Spleen (tissue), 11 donors: ENCODE data around the gene ZNF568. TPM values are rescaled to one million over a fixed set of nuclear protein-coding genes. Genes with fewer than 3 reads are reported as not detected.

Experiments used
- DNase-seq: peaks from one replicate; pipeline ENCODE4 v3.0.0-alpha.2; 2020
- H3K27ac ChIP-seq, 8 donors: fragments of 200-600 bp; sonication (generic) in 7 of 8; 1 replicate in 4 of 8; 2 replicates in 4 of 8; pipeline versions ENCODE4 v1.5.0 to v1.8.0; 2016 to 2021; ENCODE audit warnings: inconsistent platforms in 4 of 8, mild to moderate bottlenecking in 4 of 8, moderate library complexity in 1 of 8
- H3K27me3 ChIP-seq, 7 donors: fragments of 200-600 bp; sonication (generic) in 6 of 7; replicated peaks in 1 of 7; 1 replicate in 4 of 7; 2 replicates in 3 of 7; pipeline versions ENCODE4 v1.5.0 to v1.8.0; 2016 to 2021; ENCODE audit warnings: inconsistent platforms in 3 of 7, mild to moderate bottlenecking in 1 of 7
- H3K36me3 ChIP-seq, 6 donors: fragments of 200-600 bp; sonication (generic) in 5 of 6; 1 replicate in 4 of 6; 2 replicates in 2 of 6; pipeline versions ENCODE4 v1.5.0 to v1.8.0; 2016 to 2021; ENCODE audit warnings: inconsistent platforms in 2 of 6
- H3K4me1 ChIP-seq, 6 donors: fragments of 200-600 bp; sonication (generic) in 5 of 6; 1 replicate in 3 of 6; 2 replicates in 3 of 6; pipeline versions ENCODE4 v1.5.0 to v1.8.0; 2016 to 2021; ENCODE audit warnings: inconsistent platforms in 3 of 6
- H3K4me3 ChIP-seq, 8 donors: fragments of 200-600 bp; sonication (generic) in 7 of 8; 1 replicate in 4 of 8; 2 replicates in 4 of 8; pipeline versions ENCODE4 v1.5.0 to v1.8.0; 2016 to 2021; ENCODE audit warnings: inconsistent platforms in 4 of 8, mild to moderate bottlenecking in 4 of 8, moderate library complexity in 2 of 8
- H3K9me3 ChIP-seq, 8 donors: fragments of 200-600 bp; sonication (generic) in 7 of 8; 1 replicate in 4 of 8; 2 replicates in 4 of 8; pipeline versions ENCODE4 v1.5.0 to v1.8.0; 2016 to 2021; ENCODE audit warnings: inconsistent platforms in 4 of 8
- POLR2A ChIP-seq, 3 donors: fragments of 450-650 bp; IDR thresholded peaks; one replicate each; pipeline ENCODE4 v1.5.1; 2017; ENCODE audit warnings: antibody characterized with exemption in 3 of 3, mild to moderate bottlenecking in 1 of 3
- POLR2AphosphoS5 ChIP-seq, 3 donors: sonication (generic); formaldehyde crosslinking; IDR thresholded peaks; one replicate each; pipeline ENCODE4 v1.5.1; 2017; ENCODE audit warnings: antibody characterized with exemption in 3 of 3
- WGBS, 5 donors: extraction: QIAGEN DNeasy Blood & Tissue Kit in 3 of 5; methylation state at CpG; one replicate each; pipeline versions ENCODE4 v1.1.5 to v1.1.7; 2013 to 2018; 5-methylcytosine and 5-hydroxymethylcytosine counted together
- intact Hi-C: fragments of 100-400 bp; cut with DNase I; formaldehyde crosslinking; loops from one replicate; pipeline ENCODE4 v1.15.0; 2023; ENCODE audit warnings: low total_unique reads
- polyA plus RNA-seq, 3 donors: library from polyadenylated mRNA; stranded (reverse); fragments of 200-250 nt; gene quantifications; one replicate each; pipeline ENCODE4 v1.2.1, GENCODE V29; 2013
- total RNA-seq, 7 donors: library from RNA; depleted of rRNA in 3 of 7; stranded (reverse); fragments of >200 nt in 3 of 7; fragmentation: NEBNext Ultra II Directional in 4 of 7; extraction: Animal tissue kit (Norgen Biotek cat#: 25700) in 4 of 7; gene quantifications; one replicate each; pipeline versions ENCODE4 v1.1.0 to v1.2.1, GENCODE V29; 2016 to 2021
- TF ChIP-seq, protein P1 (sequence below), 11 experiments: fragments of 200-600 bp in 7 of 11; fragments of 450-650 bp in 4 of 11; sonication (generic) in 4 of 11; IDR thresholded peaks in 8 of 11; conservative IDR thresholded peaks in 3 of 11; 1 replicate in 7 of 11; 2 replicates in 4 of 11; pipeline versions ENCODE4 v1.4.0 to v1.8.0; 2016 to 2021; ENCODE audit warnings: antibody characterized with exemption in 11 of 11, inconsistent platforms in 4 of 11, mild to moderate bottlenecking in 1 of 11
- donor health status: healthy with polysubstance abuse.
- donor health status: DM: no; HTN: no; CAD: no; lungs with moderate emphysema.
- donor health status: DM: no; HTN: no; CAD: no.
- donor health status: Bipolar disorder and iron deficiency.
- donor health status: healthy.
- donor health status: DM: no; HTN: no; CAD: no.
- donor health status: DM: yes; HTN: yes; CAD: no.

The ZNF568 gene
- total and polyA plus RNA-seq, 10 donors: 2.7 to 16.8 (median 11.2) TPM

DNA sequence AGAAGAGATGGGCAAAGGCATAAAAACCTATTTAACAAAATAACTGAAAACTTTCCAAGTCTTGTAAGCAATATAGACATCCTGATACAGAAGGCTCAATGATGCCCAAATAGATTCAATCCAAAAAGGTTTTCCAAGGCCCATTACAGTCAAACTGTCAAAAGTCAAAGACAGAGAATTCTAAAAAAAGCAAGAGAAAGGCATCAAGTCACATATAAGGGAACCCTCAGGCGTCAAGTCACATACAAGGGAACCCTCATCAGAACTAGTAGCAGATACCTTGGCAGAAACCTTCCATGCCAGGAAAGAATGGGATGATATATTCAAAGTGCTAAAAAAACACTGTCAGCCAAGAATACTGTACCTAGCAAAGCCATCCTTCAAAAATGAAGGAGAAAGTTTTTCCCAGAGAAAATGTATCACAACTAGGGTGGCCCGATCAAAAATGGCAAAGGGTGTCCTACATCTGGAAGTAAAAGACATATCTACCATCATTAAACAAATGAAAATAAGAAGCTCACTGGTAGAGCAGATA lies 21.2 kb upstream of the ZNF568 start:
- Histone ChIP-seq H3K9me3 (peaks cover 53 to 100% (median 100%) of the 10 kb centered on the region in 8 donors), H3K4me3 (no peak overlapping the region), H3K36me3 (peaks cover 34 to 100% (median 89%) of the 10 kb centered on the region in 6 donors), H3K27me3 (no peaks in the 10 kb centered on the region), H3K4me1 (no peaks in the 10 kb centered on the region), H3K27ac (no peak overlapping the region)
- no peak for TF ChIP-seq POLR2A (IDR thresholded peaks at IDR 0.05)
- TF ChIP-seq, protein P1, sequence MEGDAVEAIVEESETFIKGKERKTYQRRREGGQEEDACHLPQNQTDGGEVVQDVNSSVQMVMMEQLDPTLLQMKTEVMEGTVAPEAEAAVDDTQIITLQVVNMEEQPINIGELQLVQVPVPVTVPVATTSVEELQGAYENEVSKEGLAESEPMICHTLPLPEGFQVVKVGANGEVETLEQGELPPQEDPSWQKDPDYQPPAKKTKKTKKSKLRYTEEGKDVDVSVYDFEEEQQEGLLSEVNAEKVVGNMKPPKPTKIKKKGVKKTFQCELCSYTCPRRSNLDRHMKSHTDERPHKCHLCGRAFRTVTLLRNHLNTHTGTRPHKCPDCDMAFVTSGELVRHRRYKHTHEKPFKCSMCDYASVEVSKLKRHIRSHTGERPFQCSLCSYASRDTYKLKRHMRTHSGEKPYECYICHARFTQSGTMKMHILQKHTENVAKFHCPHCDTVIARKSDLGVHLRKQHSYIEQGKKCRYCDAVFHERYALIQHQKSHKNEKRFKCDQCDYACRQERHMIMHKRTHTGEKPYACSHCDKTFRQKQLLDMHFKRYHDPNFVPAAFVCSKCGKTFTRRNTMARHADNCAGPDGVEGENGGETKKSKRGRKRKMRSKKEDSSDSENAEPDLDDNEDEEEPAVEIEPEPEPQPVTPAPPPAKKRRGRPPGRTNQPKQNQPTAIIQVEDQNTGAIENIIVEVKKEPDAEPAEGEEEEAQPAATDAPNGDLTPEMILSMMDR (IDR thresholded peaks at IDR 0.05 in 8 of 11, conservative IDR thresholded peaks at IDR 0.05 in 3 of 11): no peak
- no peak for TF ChIP-seq POLR2AphosphoS5 (IDR thresholded peaks at IDR 0.05)
- no peak for DNase-seq
- 87 to 97% (median 94%) methylated on average over 2 of the region's 2 CpGs for WGBS, 5 donors
- intact Hi-C loops: no loop called here

DNA sequence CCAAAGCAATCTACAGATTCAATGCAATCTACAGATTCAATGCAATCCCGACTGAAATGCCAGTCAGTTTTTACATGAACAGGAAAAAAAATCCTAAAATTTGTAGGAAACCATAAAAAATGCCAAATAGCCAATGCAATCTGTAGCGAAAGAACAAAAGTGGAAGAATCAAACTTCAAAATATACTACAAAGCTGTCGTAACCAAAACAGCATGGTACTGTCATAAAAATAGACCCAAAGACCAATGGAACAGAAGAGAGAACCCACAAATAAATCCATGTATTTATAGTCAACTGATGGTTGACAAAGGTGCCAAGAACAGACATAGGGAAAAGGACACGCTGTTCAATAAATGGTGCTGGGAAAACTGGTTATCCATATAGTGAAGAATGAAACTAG lies 17.7 kb upstream of the ZNF568 start:
- Histone ChIP-seq H3K4me3 (no peak overlapping the region), H3K9me3 (peaks cover 40 to 100% (median 99%) of the 10 kb centered on the region in 8 donors), H3K27ac (no peak overlapping the region), H3K27me3 (no peaks in the 10 kb centered on the region), H3K36me3 (peaks cover 20 to 100% (median 89%) of the 10 kb centered on the region in 6 donors), H3K4me1 (no peaks in the 10 kb centered on the region)
- intact Hi-C loops: no loop called here
- TF ChIP-seq, protein P1 (IDR thresholded peaks at IDR 0.05 in 8 of 11, conservative IDR thresholded peaks at IDR 0.05 in 3 of 11): no peak
- no peak for TF ChIP-seq POLR2A (IDR thresholded peaks at IDR 0.05)
- no peak for TF ChIP-seq POLR2AphosphoS5 (IDR thresholded peaks at IDR 0.05)
- DNase-seq: no peak
- WGBS, 5 donors: 73 to 99% (median 94%) methylated on average over 4 of the region's 4 CpGs

DNA sequence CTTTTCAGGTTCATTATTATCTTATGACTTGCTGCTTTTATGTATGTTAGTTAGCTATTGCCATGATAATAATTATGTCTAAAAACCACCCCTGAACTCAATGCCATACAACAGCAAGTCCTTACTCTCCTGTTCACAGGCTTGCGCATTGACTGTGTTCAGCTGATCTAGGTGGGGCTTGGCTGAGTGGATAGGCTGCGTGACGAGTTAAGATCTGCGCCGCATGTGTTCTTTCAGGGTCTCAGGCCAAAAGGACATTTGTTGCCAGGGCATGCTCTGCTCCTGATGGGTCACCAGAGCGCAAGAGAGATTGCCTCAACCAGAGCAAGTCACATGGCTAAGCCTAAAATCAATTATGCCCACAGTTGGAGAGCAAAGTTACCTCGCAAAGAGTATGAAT lies 859 bp downstream of the ZNF568 start:
- TF ChIP-seq POLR2AphosphoS5 (IDR thresholded peaks at IDR 0.05) (no peak), POLR2A (IDR thresholded peaks at IDR 0.05) (no peak)
- TF ChIP-seq, protein P1 (IDR thresholded peaks at IDR 0.05 in 8 of 11, conservative IDR thresholded peaks at IDR 0.05 in 3 of 11): no peak
- peak overlapping the region in 7 of 8 donors; percentile 59 to 77 (median 68) for H3K4me3 ChIP-seq
- H3K4me1 ChIP-seq: peaks cover 13 to 27% (median 21%) of the 10 kb centered on the region in 6 donors
- no peaks in the 10 kb centered on the region for H3K27me3 ChIP-seq
- 59 to 81% (median 71%) methylated on average over 7 of the region's 7 CpGs for WGBS, 5 donors
- peaks cover 0 to 74% (median 54%) of the 10 kb centered on the region in 8 donors for H3K9me3 ChIP-seq
- peaks cover 0 to 69% (median 33%) of the 10 kb centered on the region in 6 donors for H3K36me3 ChIP-seq
- no peak for DNase-seq
- H3K27ac ChIP-seq: peak overlapping the region in 6 of 8 donors; percentile 92 to 99 (median 96)
- intact Hi-C loops: loop anchor here (10.0 kb wide), 2 partner anchors 62 to 232 kb away; partner anchors contain the start of genes ZNF345 and ZNF567

DNA sequence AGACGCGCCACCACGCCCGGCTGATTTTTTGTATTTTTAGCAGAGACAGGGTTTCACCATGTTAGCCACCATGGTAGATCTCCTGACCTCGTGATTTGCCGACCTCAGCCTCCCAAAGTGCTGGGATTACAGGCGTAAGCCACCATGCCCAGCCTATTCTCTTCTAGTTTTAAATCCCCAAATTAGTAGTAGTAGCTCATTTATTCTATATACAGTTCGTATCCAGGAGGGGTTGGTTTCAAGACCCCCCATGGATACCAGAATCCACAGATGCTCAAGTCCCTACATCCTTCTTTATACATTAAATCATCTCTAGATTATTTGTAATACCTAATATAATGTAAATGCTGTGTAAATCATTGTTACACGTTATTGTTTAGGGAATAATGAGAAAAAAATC lies 2.0 kb downstream of the ZNF568 start:
- H3K36me3 ChIP-seq: peaks cover 0 to 69% (median 34%) of the 10 kb centered on the region in 6 donors
- no peak overlapping the region for H3K27ac ChIP-seq
- intact Hi-C loops: loop anchor here (10.0 kb wide), 2 partner anchors 63 to 233 kb away; partner anchors contain the start of genes ZNF345 and ZNF567
- H3K27me3 ChIP-seq: no peaks in the 10 kb centered on the region
- TF ChIP-seq, protein P1 (IDR thresholded peaks at IDR 0.05 in 8 of 11, conservative IDR thresholded peaks at IDR 0.05 in 3 of 11): no peak
- TF ChIP-seq POLR2AphosphoS5 (IDR thresholded peaks at IDR 0.05): no peak
- no peak for TF ChIP-seq POLR2A (IDR thresholded peaks at IDR 0.05)
- DNase-seq: no peak
- peaks cover 0 to 74% (median 54%) of the 10 kb centered on the region in 8 donors for H3K9me3 ChIP-seq
- H3K4me3 ChIP-seq: no peak overlapping the region
- WGBS, 5 donors: 93 to 98% (median 96%) methylated on average over 9 of the region's 9 CpGs
- H3K4me1 ChIP-seq: peaks cover 13 to 27% (median 21%) of the 10 kb centered on the region in 6 donors
